Left ventricle myocardium inferior (tissue), 1 donor: ENCODE data around the gene DIP2B. TPM values are rescaled to one million over a fixed set of nuclear protein-coding genes. Genes with fewer than 3 reads are reported as not detected.
A peak's percentile ranks its signal among the peaks of the same experiment; 100 is the strongest.

Experiments used
- DNase-seq: peaks from one replicate; pipeline ENCODE4 v3.0.0-alpha.2; 2020
- H3K27ac ChIP-seq: fragments of 200-600 bp; replicated peaks from 2 replicates; pipeline ENCODE4 v1.8.0; 2021
- H3K27me3 ChIP-seq: fragments of 200-600 bp; 2 replicates; pipeline ENCODE4 v1.8.0; 2021; ENCODE audit warnings: low read depth
- H3K36me3 ChIP-seq: fragments of 200-600 bp; 2 replicates; pipeline ENCODE4 v1.8.0; 2021
- H3K4me1 ChIP-seq: fragments of 200-600 bp; 2 replicates; pipeline ENCODE4 v1.8.0; 2021
- H3K4me3 ChIP-seq: fragments of 200-600 bp; 2 replicates; pipeline ENCODE4 v1.8.0; 2021; ENCODE audit warnings: mild to moderate bottlenecking, moderate library complexity
- H3K9me3 ChIP-seq: fragments of 200-600 bp; replicated peaks from 2 replicates; pipeline ENCODE4 v1.8.0; 2021
- CTCF ChIP-seq: fragments of 200-600 bp; IDR thresholded peaks from 2 replicates; pipeline ENCODE4 v1.8.0; 2021; ENCODE audit warnings: antibody characterized with exemption, mild to moderate bottlenecking, borderline replicate concordance
- intact Hi-C: fragments of 100-400 bp; cut with micrococcal nuclease; formaldehyde crosslinking; loops from one replicate; pipeline ENCODE4 v1.11.0; 2022
- total RNA-seq: library from RNA; stranded (reverse); fragmentation: NEBNext Ultra II Directional; extraction: Animal tissue kit (Norgen Biotek cat#: 25700); gene quantifications from one replicate; pipeline ENCODE4 v1.2.1, GENCODE V29; 2021
- donor health status: DM: no; HTN: yes; CAD: no; lungs with severe emphysema.

DIP2B gene
- total RNA-seq, 1 donor from 2014 or later = 13.2 TPM

- H3K9me3 ChIP-seq = no peaks in the 10 kb centered on the region
- intact Hi-C loops = no loop called here
- TF ChIP-seq CTCF = no peak
- peaks cover 74% of the 10 kb centered on the region for H3K4me1 ChIP-seq
- DNase-seq = no peak
- H3K36me3 ChIP-seq = no peaks in the 10 kb centered on the region
- H3K27me3 ChIP-seq = no peaks in the 10 kb centered on the region
- no peak overlapping the region for H3K4me3 ChIP-seq
- no peak overlapping the region for H3K27ac ChIP-seq
These were observed 115.6 kb downstream of the DIP2B start for GRCh38 chr12:50620109-50620977.

GRCh38 chr12:50620978-50621360 lies 116.2 kb downstream of the DIP2B start:
- H3K4me1 ChIP-seq = peaks cover 74% of the 10 kb centered on the region
- intact Hi-C loops = no loop called here

GRCh38 chr12:50621399-50622300 lies 116.9 kb downstream of the DIP2B start:
- Histone ChIP-seq H3K9me3 (no peaks in the 10 kb centered on the region), H3K36me3 (peaks cover 7% of the 10 kb centered on the region), H3K27ac (peak overlapping the region; percentile 22), H3K4me1 (peaks cover 74% of the 10 kb centered on the region), H3K4me3 (no peak overlapping the region), H3K27me3 (no peaks in the 10 kb centered on the region)
- no peak for TF ChIP-seq CTCF
- intact Hi-C loops = no loop called here
- no peak for DNase-seq

More at GRCh38 chr12:50620978-50621360, 116.2 kb downstream of the DIP2B start:
- H3K27me3 ChIP-seq = no peaks in the 10 kb centered on the region
- no peaks in the 10 kb centered on the region for H3K9me3 ChIP-seq
- H3K27ac ChIP-seq = no peak overlapping the region
- no peak overlapping the region for H3K4me3 ChIP-seq
- no peak for TF ChIP-seq CTCF
- no peak for DNase-seq
- H3K36me3 ChIP-seq = peaks cover 2% of the 10 kb centered on the region

- Histone ChIP-seq H3K9me3 (no peaks in the 10 kb centered on the region), H3K4me1 (peaks cover 51% of the 10 kb centered on the region), H3K36me3 (peaks cover 21% of the 10 kb centered on the region), H3K27ac (no peak overlapping the region), H3K27me3 (no peaks in the 10 kb centered on the region), H3K4me3 (no peak overlapping the region)
- intact Hi-C loops = no loop called here
- DNase-seq = no peak
- TF ChIP-seq CTCF = no peak
These were observed 120.5 kb downstream of the DIP2B start for GRCh38 chr12:50625029-50625925.

- no peak for DNase-seq
- H3K4me3 ChIP-seq = no peak overlapping the region
- no peaks in the 10 kb centered on the region for H3K9me3 ChIP-seq
- peaks cover 44% of the 10 kb centered on the region for H3K4me1 ChIP-seq
- no peaks in the 10 kb centered on the region for H3K27me3 ChIP-seq
- no peak for TF ChIP-seq CTCF
- peaks cover 21% of the 10 kb centered on the region for H3K36me3 ChIP-seq
- no peak overlapping the region for H3K27ac ChIP-seq
- intact Hi-C loops = no loop called here
These were observed 121.2 kb downstream of the DIP2B start for GRCh38 chr12:50626026-50626425.
